ENCODE measurements around the gene TCF7L1. TPM values are rescaled to one million over a fixed set of nuclear protein-coding genes. Genes with fewer than 3 reads are reported as not detected.

TCF7L1 gene
- polyA plus RNA-seq, 1 of the 3 experiments (the other 2 are of a cell fraction), result 3.7 TPM

GRCh38 chr2:85230679-85231467, 97.7 kb downstream of the TCF7L1 start:
- no peak overlapping the region for H3K4me2 ChIP-seq
- DNase-seq, result no peak
- TF ChIP-seq MEF2A (IDR thresholded peaks at IDR 0.05; ENCODE audit: borderline replicate concordance, low read depth) (no peak), CTCF (IDR thresholded peaks at IDR 0.05) (no peak), FOSL2 (IDR thresholded peaks at IDR 0.05; ENCODE audit: borderline replicate concordance, low read depth) (no peak), SMC3 (IDR thresholded peaks at IDR 0.05; ENCODE audit: low read depth, low read length) (no peak), USF2 (IDR thresholded peaks at IDR 0.05; ENCODE audit: borderline replicate concordance, low read depth, low read length) (no peak)
- WGBS (ENCODE audit: low lambda C conversion rate), result 82% methylated on average over 9 of the region's 10 CpGs
- H3K9ac ChIP-seq, result no peak overlapping the region
- H3F3A ChIP-seq (replicated peaks; ENCODE audit: insufficient read depth), result no peaks in the 10 kb centered on the region
- H3K4me1 ChIP-seq (ENCODE audit: control insufficient read depth in 1 of 2, insufficient read depth in 2 of 2, low read depth in 1 of 2, low read length in 1 of 2), result no peaks in the 10 kb centered on the region; a peak in 1 of 4 replicates
- H3K9me3 ChIP-seq, result no peaks in the 10 kb centered on the region
- POLR2A ChIA-PET, result no interaction called here
- H3K9me2 ChIP-seq, result no peaks in the 10 kb centered on the region
- no peak overlapping the region for H2AFZ ChIP-seq (ENCODE audit: low read depth)
- CTCF ChIA-PET, result interaction anchor here (0.9 to 2.8 kb wide), 5 partner anchors 10 to 36 kb away, joined by 3 to 8 read pairs (median 6); no protein-coding TSS in a partner anchor
- H3K4me3 ChIP-seq (ENCODE audit: low read depth in 2 of 2, low read length in 1 of 2), result no peak overlapping the region
- no peaks in the 10 kb centered on the region for H4K20me1 ChIP-seq (ENCODE audit: insufficient read depth)
- H3K27me3 ChIP-seq (ENCODE audit: insufficient read depth), result no peaks in the 10 kb centered on the region
- H3K79me2 ChIP-seq (ENCODE audit: insufficient read depth), result no peaks in the 10 kb centered on the region; the same call in 1 of the 2 replicates
- H3K27ac ChIP-seq (ENCODE audit: low read depth in 2 of 2, low read length in 1 of 2), result no peak overlapping the region
- no peaks in the 10 kb centered on the region for H3K36me3 ChIP-seq (replicated peaks in 1 of 2; ENCODE audit: control insufficient read depth in 1 of 2, insufficient read depth in 2 of 2, low read length in 1 of 2)

GRCh38 chr2:85231468-85231805, 98.2 kb downstream of the TCF7L1 start:
- no peak overlapping the region for H2AFZ ChIP-seq (ENCODE audit: low read depth)
- H3K4me1 ChIP-seq (ENCODE audit: control insufficient read depth in 1 of 2, insufficient read depth in 2 of 2, low read depth in 1 of 2, low read length in 1 of 2), result no peaks in the 10 kb centered on the region; a peak in 1 of 4 replicates
- no peak overlapping the region for H3K9ac ChIP-seq
- H3K79me2 ChIP-seq (ENCODE audit: insufficient read depth), result no peaks in the 10 kb centered on the region; the same call in 1 of the 2 replicates
- no peak overlapping the region for H3K4me2 ChIP-seq
- TF ChIP-seq MXI1 (IDR thresholded peaks at IDR 0.05; ENCODE audit: low read depth, low read length) (no peak), JUND (IDR thresholded peaks at IDR 0.05) (no peak), ZBTB33 (IDR thresholded peaks at IDR 0.05; ENCODE audit: borderline replicate concordance, low read depth) (no peak), SMC3 (IDR thresholded peaks at IDR 0.05; ENCODE audit: low read depth, low read length) (no peak), MEF2A (IDR thresholded peaks at IDR 0.05; ENCODE audit: borderline replicate concordance, low read depth) (no peak)
- no peaks in the 10 kb centered on the region for H3K36me3 ChIP-seq (replicated peaks in 1 of 2; ENCODE audit: control insufficient read depth in 1 of 2, insufficient read depth in 2 of 2, low read length in 1 of 2)
- H3K27me3 ChIP-seq (ENCODE audit: insufficient read depth), result no peaks in the 10 kb centered on the region
- H3K27ac ChIP-seq (ENCODE audit: low read depth in 2 of 2, low read length in 1 of 2), result no peak overlapping the region
- POLR2A ChIA-PET, result no interaction called here
- no peaks in the 10 kb centered on the region for H3K9me2 ChIP-seq
- no peak overlapping the region for H3K4me3 ChIP-seq (ENCODE audit: low read depth in 2 of 2, low read length in 1 of 2)
- CTCF ChIA-PET, result interaction anchor here (0.9 to 2.8 kb wide), 6 partner anchors 10 to 214 kb away, joined by 3 to 8 read pairs (median 6); no protein-coding TSS in a partner anchor
- H4K20me1 ChIP-seq (ENCODE audit: insufficient read depth), result no peaks in the 10 kb centered on the region
- H3K9me3 ChIP-seq, result no peaks in the 10 kb centered on the region
- DNase-seq, result no peak
- H3F3A ChIP-seq (replicated peaks; ENCODE audit: insufficient read depth), result no peaks in the 10 kb centered on the region
- 80% methylated on average over 6 of the region's 6 CpGs for WGBS (ENCODE audit: low lambda C conversion rate)

Data from SK-N-SH (cell line).